ENCODE measurements around the gene PSMC3. TPM values are rescaled to one million over a fixed set of nuclear protein-coding genes. Genes with fewer than 3 reads are reported as not detected.

Gene PSMC3
- total RNA-seq, 6 experiments from 2014 or later = 52.5 to 98.1 (median 63.3) TPM

- H3K9me3 ChIP-seq = no peaks in the 10 kb centered on the region
- H3K4me3 ChIP-seq = no peak overlapping the region
- no peaks in the 10 kb centered on the region for H3K36me3 ChIP-seq
- no peaks in the 10 kb centered on the region for H3K27me3 ChIP-seq
- no peak for TF ChIP-seq CTCF (IDR thresholded peaks at IDR 0.05)
- TF ChIP-seq POLR2A (IDR thresholded peaks at IDR 0.05) = no peak
- ATAC-seq (no peak), DNase-seq (no peak)
- peaks cover 0 to 39% (median 10%) of the 10 kb centered on the region in 4 donors for H3K4me1 ChIP-seq
- intact Hi-C loops (cut with DNase I) = no loop called here
- H3K27ac ChIP-seq = peak overlapping the region in 2 of 3 donors; percentile 92 to 94
- WGBS (ENCODE audit: insufficient coverage, low coverage, low lambda C conversion rate, missing lambda C conversion rate) = 80% methylated on average over 1 of the region's 18 CpGs
Measured at GRCh38 chr11:47438721-47439120, 12.5 kb upstream of the PSMC3 start.

GRCh38 chr11:47437746-47438418 is 11.6 kb upstream of the PSMC3 start:
- peak overlapping the region in 2 of 3 donors; percentile 92 to 94 for H3K27ac ChIP-seq
- H3K36me3 ChIP-seq = no peaks in the 10 kb centered on the region
- no peaks in the 10 kb centered on the region for H3K27me3 ChIP-seq
- no peaks in the 10 kb centered on the region for H3K9me3 ChIP-seq
- H3K4me1 ChIP-seq = peaks cover 0 to 48% (median 10%) of the 10 kb centered on the region in 4 donors
- TF ChIP-seq CTCF (IDR thresholded peaks at IDR 0.05) = no peak
- no peak for TF ChIP-seq POLR2A (IDR thresholded peaks at IDR 0.05)
- peak; percentile 79 to 95 (median 93) for DNase-seq
- peak overlapping the region in 1 of 3 donors; percentile 14 for H3K4me3 ChIP-seq
- intact Hi-C loops (cut with DNase I) = no loop called here
- 50% methylated on average over 6 of the region's 16 CpGs for WGBS (ENCODE audit: insufficient coverage, low coverage, low lambda C conversion rate, missing lambda C conversion rate)
- ATAC-seq = peak; percentile 80 to 89 (median 82)

GRCh38 chr11:47437218-47437745 is 11.0 kb upstream of the PSMC3 start:
- DNase-seq (no peak), ATAC-seq (no peak)
- Histone ChIP-seq H3K27ac (peak overlapping the region in 2 of 3 donors; percentile 92 to 94), H3K9me3 (no peaks in the 10 kb centered on the region), H3K4me1 (peaks cover 0 to 54% (median 11%) of the 10 kb centered on the region in 4 donors), H3K4me3 (peak overlapping the region in 1 of 3 donors; percentile 14), H3K36me3 (no peaks in the 10 kb centered on the region), H3K27me3 (no peaks in the 10 kb centered on the region)
- TF ChIP-seq POLR2A (IDR thresholded peaks at IDR 0.05) (no peak), CTCF (IDR thresholded peaks at IDR 0.05) (no peak)
- intact Hi-C loops (cut with DNase I) = no loop called here
- WGBS (ENCODE audit: insufficient coverage, low coverage, low lambda C conversion rate, missing lambda C conversion rate) = 62% methylated on average over 11 of the region's 11 CpGs

DNA sequence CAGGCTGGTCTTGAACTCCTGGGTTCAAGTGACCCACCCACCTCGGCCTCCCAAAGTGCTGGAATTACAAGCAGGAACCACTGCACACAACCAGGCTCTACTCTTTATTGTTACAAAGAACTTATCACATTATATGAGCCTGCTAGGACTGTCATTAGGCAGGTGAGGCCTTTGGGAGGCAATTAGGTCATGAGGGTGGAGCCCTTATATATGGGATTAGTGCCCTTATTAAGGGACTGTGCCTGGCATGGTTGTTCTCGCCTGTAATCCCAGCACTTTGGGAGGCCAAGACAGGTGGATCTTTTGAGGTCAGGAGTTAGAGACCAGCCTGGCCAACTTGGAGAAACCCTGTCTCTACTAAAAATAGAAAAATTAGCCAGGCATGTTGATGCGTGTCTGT is 10.5 kb upstream of the PSMC3 start:
- Histone ChIP-seq H3K4me3 (no peak overlapping the region), H3K36me3 (no peaks in the 10 kb centered on the region), H3K4me1 (peaks cover 0 to 59% (median 13%) of the 10 kb centered on the region in 4 donors), H3K9me3 (no peaks in the 10 kb centered on the region), H3K27ac (peak overlapping the region in 2 of 3 donors; percentile 92 to 94), H3K27me3 (no peaks in the 10 kb centered on the region)
- intact Hi-C loops (cut with DNase I) = no loop called here
- 91% methylated on average over 3 of the region's 3 CpGs for WGBS (ENCODE audit: insufficient coverage, low coverage, low lambda C conversion rate, missing lambda C conversion rate)
- no peak for TF ChIP-seq POLR2A (IDR thresholded peaks at IDR 0.05)
- TF ChIP-seq CTCF (IDR thresholded peaks at IDR 0.05) = no peak
- ATAC-seq (no peak), DNase-seq (no peak)

Measured in right lobe of liver (tissue), 6 donors.